Bone marrow (tissue), 2 donors: Measurements from ENCODE around the gene LGALS3.

Source experiments
- DNase-seq, 2 donors: peaks; one replicate each; lab custom pipeline; 2025; lab: John Stamatoyannopoulos, UW

Gene LGALS3

DNA sequence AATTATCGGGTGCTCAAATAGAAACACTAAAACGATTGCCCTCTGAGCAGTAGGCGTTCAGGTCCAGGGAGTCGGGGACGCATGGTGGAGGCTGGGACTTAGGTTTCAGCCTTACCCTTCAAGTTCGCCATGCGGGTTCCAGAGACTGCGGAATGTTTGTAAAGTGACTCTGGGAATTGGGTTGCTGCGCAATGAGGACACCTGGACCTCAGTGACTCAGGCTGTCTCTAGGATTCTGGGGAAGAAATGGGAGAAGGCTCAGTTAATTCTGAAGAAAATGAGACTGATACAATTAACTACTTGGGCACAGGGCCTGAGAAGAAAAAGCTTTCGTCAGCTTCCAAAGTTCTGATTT lies 1.1 kb downstream of the LGALS3 start:
- no peak for DNase-seq

DNA sequence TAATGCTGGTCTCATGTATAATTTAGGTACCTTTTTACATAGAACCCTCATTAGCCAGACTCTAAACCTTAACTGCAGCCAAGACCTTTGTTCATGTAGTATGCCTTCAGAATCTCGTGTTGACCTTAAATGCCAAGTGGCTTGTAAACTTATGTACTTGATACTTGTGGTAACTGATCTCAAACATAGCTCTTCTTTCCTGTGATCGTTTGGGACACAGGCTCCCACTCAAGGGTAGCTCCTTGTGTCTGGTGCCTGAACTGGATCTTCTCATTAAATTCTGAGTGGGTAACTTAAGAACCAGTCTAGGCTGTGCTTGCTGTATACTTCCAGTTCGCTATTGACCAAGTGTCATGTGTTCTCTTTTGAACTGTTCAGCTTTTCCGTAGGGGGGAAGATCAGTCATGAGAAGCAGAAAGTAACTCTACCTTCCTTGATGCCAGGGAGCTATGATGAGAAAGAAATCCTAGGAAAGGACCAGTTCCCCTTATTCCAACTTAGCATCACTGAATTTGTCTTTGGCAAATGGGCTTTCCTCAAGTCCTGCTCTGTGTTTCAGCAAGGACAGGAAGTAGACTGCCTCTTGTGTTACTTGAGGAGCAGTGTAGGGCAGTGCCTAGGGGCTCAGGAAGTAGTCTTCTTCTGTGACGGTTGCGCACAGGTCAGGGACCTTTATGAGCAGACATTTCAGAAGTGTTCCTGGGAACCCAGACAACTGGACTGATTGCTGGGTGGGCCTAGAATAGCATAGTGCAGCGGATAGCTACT lies 2.5 kb downstream of the LGALS3 start:
- no peak for DNase-seq

DNA sequence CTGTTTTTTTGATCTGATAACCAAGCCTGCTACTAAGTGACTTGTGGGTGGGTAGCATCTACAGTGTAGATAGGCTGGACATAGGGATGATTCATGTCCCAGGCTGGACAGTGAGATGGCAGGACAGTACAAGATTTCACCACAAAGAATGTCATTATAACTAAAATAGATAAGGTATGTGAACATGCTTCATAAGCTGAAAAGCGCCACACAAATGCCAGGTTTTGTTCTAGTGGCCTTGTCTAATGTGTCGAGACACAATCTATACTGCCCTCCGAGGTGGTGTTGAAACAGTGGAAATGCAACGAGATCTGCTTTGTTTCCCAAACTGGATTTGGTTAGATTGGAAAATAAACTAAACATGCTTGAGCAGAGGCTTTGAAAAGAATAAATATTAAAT lies 4.4 kb downstream of the LGALS3 start:
- DNase-seq = no peak

DNA sequence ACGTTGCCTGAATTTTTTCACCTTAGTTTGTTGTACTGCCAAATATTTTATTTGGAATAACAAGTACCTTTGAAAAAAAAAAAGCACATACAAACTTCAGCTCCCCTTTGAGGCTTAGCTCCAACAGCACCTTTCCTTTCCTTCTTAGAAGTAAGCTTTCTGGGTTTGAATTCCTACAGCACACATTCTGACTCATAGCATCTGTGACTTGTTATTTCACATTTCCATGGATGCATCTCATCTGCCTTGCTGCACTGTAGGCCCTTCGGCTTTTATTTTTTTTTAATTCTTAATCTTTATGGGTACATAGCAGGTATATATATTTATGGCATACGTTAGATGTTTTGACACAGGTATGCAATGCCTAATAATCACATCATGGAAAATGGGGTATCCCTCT lies 7.2 kb downstream of the LGALS3 start:
- DNase-seq = no peak

DNA sequence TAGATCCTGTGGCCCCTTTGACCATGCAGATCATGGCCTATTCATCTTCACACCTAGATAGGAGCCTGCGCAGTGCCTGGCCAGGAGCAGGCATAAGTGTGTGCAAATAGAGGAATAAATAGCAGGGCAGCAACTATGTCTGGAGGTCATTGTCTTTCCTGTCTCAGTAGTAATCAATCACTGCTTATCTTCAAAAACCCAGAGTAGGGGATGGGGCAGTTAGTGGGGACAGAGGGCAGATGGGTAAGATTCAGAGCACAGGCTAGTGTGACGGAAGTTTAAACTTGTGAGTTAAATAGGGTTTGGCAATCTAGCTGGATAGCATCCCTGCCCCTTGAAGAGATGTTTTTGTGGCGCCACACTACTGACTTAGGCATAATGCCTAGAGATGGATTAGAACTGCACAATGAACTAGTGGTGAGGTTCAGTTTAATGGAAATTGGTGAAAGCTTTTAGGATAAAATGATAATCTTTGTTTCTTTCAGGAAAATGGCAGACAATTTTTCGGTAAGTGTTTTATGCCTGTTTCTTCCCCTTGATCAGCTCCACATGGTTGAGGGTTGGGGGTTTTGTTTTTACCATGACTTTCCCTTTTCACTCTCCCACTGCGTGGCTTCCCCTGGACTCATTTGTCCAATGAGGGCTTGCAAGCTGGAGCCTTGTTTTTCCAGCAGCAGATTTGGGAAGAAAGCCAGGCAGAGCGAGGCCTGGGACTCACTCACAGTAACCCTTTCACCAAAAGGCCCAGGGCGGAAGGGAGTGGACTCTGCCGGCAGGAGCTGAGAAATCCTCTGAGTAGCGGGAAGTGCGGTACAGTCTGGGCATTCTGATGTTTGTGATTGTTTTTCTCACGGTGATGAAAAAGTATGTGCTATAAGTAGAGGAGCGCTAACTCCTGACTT lies 8.1 kb downstream of the LGALS3 start:
- no peak for DNase-seq

DNA sequence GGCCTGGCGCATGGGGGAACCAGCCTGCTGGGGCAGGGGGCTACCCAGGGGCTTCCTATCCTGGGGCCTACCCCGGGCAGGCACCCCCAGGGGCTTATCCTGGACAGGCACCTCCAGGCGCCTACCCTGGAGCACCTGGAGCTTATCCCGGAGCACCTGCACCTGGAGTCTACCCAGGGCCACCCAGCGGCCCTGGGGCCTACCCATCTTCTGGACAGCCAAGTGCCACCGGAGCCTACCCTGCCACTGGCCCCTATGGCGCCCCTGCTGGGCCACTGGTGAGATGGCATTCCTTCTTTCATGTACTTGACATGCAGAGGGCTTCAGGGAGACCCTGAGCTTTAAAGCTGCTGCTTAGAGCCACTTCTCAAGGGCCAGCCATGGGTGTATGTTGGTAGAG lies 9.0 kb downstream of the LGALS3 start:
- DNase-seq = no peak

DNA sequence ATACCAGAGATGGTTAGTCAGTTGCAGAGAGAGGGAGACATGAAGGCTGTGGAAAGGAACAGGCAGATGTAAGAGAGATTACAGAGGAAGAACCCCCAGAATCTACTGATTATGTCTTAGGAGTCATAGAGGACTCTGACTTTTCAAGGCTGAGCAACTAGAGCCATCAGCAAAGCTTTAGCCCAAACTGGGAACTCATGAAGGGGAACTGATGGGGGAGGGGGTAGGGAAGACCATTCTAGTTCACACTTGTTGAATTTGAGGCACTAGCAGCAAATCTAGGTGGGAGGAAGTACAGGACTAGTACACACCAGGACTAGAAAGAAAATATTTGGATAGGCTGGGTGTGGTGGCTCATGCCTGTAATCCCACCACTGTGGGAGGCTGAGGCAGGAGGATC lies 10.1 kb downstream of the LGALS3 start:
- DNase-seq = no peak

DNA sequence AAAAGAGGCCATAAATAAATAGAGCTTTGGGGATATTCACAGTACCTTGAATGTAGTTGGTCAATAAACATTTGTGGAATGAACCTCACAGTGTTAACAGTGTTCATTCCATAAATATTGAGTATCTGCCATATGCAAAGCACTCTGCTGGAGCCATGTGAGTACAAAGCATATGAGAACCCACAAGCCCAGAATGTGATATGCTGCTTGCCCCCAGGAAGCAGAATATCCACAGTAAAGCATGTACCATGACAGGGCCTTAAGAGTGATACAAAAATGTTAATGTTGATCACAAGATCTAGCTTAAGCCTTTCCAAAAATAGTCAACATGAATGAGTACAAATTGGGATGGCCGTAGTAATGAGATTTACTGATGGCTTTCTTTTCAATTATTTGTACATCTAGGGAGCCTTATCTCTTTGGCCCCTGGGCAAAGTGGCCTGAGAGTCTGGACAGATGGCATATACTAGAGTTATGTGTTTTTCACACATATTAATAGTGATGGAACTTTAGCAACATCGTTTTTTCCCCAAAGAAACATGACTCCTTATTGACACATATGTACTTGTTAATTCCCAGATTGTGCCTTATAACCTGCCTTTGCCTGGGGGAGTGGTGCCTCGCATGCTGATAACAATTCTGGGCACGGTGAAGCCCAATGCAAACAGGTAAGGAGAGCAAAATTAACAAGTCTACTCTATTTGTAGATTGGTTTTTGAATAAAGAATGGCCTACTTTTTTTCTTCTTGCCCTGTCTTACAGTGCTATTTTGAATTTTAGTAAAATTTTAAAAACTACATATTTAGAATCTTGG lies 10.9 kb downstream of the LGALS3 start:
- DNase-seq = no peak

DNA sequence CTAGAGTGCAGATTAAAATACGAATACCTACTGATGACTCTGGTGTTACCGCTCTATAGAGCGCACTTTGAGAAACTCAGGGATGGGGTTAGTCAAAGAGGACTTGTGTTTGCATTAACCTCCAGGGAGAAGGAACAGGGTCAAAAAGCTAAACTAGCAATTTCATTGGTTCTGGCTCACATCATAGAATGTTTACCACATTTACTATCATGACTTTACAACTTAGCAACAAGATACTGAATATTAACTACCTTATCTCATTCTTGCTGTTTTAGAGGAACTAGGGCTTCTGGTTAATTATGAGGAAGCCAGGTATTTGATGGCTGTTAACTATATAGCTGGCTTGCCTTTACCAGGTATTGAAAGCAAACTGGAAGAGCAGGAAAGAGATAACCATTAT lies 12.8 kb downstream of the LGALS3 start:
- no peak for DNase-seq

DNA sequence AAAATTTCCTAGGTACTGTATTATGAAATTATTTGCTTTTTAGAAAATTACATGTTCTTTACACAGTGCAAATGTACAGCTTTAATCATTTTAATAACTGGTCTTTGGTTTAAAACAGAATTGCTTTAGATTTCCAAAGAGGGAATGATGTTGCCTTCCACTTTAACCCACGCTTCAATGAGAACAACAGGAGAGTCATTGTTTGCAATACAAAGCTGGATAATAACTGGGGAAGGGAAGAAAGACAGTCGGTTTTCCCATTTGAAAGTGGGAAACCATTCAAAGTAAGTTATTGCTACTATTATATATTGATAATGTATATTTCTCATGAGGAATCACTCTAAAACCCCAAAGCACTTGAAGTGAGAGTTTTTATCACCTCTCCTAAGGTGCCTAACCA lies 13.4 kb downstream of the LGALS3 start:
- DNase-seq = no peak

DNA sequence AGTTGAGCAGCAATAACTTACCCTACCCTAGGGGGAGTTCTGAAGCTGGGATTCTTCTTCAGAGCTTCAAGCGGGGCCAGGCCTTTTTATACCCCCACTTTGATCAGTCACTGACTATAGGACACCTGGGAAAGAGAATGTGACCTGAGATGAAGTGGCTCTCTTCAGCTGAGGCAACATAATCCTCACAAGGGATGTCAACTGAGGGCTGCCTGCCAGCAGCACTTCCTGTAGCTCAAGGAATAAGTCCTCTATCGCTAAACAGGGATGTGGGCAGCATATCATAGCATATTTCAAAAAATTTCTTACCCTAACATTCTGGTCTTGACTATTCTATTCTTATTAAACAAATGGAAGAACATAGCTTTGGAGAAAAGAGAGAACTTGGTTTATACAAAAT lies 17.4 kb downstream of the LGALS3 start:
- DNase-seq = no peak

DNA sequence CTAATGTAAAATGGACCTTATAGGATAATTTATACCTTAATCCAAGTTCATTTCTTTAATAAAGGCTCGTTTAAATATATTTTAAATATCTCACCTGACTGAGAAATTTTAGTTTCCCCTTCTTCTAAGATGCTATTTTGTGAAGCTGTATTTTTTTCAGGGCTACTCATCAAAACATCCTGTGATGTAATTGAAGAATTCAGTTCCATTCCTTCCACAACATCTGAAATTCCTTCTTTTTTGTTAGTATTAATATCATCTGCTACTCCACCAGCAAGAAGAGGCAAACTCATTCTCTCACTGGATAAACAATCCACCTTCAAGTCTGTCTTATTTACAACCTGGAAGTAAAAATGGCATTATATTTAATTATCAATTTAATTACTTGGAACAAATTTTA lies 22.5 kb downstream of the LGALS3 start:
- DNase-seq = no peak

DNA sequence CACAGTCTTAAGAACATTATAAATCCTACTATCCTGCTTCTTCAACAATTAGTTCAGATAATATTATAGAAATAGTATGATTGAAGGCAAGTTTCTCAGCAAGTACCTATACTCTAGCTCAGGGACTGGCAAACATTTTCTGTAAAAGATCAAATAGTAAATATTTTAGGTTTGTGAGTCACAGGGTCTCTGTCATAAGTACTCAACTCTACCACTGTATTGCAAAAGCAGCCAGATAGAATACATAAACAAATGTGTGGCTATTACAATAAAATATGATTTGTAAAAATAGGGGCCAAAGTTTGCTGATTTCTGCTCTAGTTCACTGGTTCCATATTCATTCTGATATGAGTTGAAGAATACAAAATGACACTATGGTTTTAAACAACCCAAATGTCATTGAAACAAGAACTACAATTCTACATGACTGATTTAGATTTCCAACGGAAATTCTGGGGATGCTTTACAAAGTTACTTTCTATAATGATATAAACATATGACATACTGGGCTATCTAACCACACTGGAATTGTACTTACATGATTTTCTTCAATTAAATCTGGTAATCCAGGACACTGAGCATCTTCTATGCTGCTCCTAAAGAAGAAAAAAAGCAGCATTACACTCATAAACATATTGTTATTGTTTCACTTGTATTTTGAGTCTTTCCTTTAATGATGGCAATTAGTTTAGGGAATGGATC lies 23.2 kb downstream of the LGALS3 start:
- no peak for DNase-seq

DNA sequence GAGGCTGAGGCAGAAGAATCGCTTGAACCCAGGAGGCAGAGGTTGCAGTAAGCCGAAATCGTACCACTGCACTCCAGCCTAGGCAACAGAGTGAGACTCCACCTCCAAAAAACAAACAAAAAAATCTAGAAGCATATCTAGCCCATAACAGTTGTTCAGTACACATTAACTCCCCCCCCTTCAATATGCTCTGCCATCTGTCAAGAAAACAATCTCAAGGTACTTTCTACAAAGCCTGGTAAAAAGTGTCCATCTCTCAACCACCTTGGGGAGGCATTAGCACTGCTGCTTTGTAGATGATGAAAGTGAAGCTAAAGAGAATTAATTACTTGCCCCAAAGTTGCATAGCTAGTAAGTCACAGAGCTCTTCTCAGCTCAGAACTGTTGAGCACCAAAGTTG lies 24.9 kb downstream of the LGALS3 start:
- DNase-seq = no peak

DNA sequence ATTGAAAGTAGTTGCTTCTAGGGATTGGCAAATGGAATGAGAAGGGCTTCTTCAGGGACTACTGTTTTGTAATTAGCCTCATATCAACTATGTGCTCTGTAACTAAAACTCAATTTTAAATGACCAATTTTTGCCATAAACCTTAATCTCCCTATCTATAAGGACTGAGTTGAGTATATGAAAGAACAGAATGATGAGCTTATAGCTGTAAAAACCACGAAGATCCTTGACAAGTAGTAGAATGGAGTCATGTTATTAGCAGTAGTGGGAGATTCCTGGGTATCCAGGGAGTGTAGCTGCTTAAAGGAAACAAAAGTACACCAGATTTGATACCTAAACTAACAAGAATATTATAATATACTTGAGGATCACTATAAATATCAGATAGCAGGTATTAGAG lies 28.0 kb downstream of the LGALS3 start:
- no peak for DNase-seq

DNA sequence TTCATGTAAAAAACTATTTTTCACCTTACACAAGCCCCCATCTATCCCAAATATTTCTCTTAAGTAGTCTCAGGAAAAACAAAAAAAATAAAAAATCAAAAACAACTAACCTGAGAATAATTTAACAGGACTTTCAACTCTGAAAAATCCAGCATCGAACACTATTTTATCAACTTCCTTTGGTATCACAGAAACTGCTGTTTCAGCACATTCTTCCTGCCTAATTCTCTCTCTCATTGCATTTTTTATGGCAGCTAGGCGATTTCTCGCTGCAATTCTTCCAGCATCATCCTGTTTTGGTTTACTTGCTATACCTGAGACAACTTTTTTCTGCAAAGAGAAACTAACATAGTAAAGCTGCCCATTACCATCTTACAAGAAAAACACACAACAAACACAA lies 29.4 kb downstream of the LGALS3 start:
- DNase-seq = no peak

DNA sequence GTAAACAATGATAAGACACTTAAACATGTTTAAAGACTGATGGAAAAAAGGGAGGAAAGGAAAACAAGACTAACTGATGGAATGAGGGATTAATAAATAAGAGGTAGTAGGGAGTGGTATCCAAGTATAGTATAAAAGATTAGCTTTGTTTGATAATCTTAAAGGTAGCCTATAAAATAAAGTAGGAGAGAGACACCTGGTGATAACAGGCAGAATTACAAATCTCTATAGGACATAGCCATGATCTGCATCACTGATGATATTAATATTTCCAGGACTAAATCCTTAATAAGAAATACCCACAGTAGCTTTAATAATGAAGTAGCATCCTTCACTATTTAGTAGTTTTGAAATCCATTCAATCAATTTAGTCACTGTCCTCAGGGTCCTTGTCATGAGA lies 31.9 kb downstream of the LGALS3 start:
- peak in 1 of 2 donors; percentile 34 for DNase-seq

DNA sequence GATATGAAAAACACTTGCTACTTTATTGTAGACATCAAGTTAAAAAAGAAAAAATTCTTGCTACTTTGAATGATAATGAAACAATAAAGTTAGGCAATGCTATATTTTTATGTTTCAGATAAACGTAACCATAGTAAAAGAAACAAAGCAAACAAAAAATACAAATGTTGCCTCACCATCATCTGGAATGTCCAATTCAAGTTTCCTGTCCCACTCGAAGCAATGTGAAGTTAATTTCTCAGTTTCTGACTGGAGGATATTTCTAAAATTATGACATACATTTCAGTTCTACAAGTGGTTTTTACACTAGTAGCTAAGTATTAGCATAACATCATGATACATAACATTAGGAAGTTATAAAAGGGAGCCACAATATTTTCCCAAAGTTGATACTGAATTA lies 41.5 kb downstream of the LGALS3 start:
- no peak for DNase-seq

DNA sequence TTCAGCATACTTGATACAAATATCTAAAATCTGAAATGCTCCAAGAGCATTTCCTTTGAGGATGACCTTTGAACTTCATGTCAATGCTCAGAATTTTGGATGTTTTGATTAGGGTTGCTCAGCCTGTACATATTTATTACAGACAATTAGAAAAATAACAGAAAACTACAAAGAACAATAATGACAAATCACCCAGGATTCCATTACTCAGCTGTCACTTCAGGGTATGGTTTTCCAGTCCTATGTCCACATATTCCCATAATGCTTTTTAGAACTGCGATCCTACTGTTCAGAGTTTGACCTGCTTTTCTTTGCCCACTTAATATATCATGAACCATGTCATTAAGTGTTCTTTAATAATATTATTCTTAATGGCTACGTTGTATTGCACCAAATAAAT lies 51.0 kb downstream of the LGALS3 start:
- no peak for DNase-seq

DNA sequence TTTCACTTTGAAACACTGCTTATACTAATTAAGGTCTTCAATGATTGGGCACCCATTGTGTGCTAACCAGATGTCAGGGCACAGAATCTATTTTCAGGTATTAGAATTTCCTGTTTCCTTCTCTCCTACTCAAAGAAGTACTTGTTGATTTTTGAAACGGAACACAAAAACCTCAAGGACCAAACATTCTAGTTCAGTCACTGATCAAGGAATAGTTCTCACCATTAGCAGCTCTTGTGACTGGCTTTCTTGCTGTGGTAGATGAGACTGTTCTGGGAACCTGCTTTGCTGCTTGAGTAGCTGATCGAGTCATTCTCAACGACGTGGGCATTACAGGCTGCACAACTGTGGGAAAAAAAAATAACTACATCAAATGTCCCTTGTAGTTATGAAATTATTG lies 51.4 kb downstream of the LGALS3 start:
- no peak for DNase-seq

DNA sequence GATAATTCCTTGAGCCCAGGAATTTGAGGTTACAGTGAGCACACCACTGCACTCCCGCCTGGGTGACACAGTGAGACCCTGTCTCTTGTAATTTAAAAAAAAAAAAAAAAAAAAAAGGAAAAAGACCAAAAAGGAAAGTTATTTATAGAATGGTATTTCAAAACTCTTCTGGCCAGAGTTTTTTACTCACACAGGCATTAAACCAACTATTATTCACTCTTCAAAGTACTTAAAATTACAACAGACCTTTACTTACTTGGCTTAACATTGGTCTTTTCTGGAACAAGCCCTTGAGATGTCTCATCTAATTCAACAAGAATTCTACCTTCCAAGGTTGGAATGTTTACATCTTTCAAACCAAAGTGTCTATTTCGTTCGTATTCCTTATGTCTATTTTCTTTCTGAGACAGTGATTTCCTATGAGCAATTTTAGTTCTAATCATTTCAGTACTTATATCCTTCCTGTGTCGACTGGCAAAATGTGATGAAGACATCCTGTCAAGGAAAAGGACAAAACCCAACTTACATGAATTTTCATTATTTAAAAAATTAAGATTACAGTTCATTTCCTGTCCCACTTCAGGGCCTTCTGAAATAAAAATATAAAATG lies 59.7 kb downstream of the LGALS3 start:
- DNase-seq = no peak

DNA sequence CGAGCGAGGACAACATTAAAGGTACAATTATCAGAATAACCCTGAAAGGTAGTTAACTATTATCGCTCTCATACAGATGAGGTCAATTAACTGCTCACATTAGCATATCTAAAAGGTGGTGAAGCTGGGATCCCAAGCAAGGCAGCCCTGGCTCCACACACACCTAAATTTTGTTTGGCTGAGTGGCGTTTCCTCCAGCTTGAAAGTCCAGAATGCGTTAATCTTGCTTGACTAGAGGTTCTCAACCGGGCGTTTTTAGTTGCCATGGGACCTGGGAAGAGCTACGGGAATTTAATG lies 61.8 kb downstream of the LGALS3 start:
- DNase-seq = no peak
